PC-9 (cell line): ENCODE results near the gene NXN. TPM values are rescaled to one million over a fixed set of nuclear protein-coding genes. Genes with fewer than 3 reads are reported as not detected.

Source experiments
- BruUV-seq: library from RNA; stranded (reverse); fragments of 400-500 nt; replicated peaks from 2 replicates; lab custom pipeline; 2021; lab: Mats Ljungman, UMichigan
- CTCF ChIA-PET: fragments of 300-600 bp; sonication (Branson Sonifier 250); formaldehyde crosslinking; loops from one replicate; lab custom pipeline; 2022; ENCODE audit warnings: antibody characterized with exemption; lab: Charles Lee
- POLR2A ChIA-PET: fragments of 300-600 bp; sonication (Branson Sonifier 250); formaldehyde crosslinking; loops from one replicate; lab custom pipeline; 2022; ENCODE audit warnings: antibody characterized with exemption; ENCODE audit not compliant: unreplicated experiment; lab: Charles Lee
- DNase-seq, 2 experiments: peaks; one replicate each; pipeline versions ENCODE4 v3.0.0 to v3.0.0-alpha.2; 2015 to 2022; ENCODE audit warnings: mixed read lengths in 1 of 2
- H2AFZ ChIP-seq: fragments of 200-600 bp; sonication (generic); 2 replicates; pipeline ENCODE4 v1.8.1; 2017; ENCODE audit warnings: antibody characterized with exemption
- H3F3A ChIP-seq: fragments of 200-600 bp; sonication (generic); 2 replicates; pipeline ENCODE4 v1.8.1; 2017; ENCODE audit warnings: antibody characterized with exemption, mild to moderate bottlenecking, low read depth; ENCODE audit not compliant: insufficient read depth
- H3K27ac ChIP-seq: fragments of 200-600 bp; sonication (generic); 2 replicates; pipeline ENCODE4 v1.6.1; 2016; ENCODE audit warnings: mixed run types
- H3K27me3 ChIP-seq: fragments of 200-600 bp; sonication (generic); 2 replicates; pipeline ENCODE4 v1.6.1; 2016; ENCODE audit warnings: low read depth, mixed run types; ENCODE audit not compliant: insufficient read depth
- H3K36me3 ChIP-seq: fragments of 200-600 bp; sonication (generic); 2 replicates; pipeline ENCODE4 v1.6.1; 2016; ENCODE audit warnings: low read depth, mixed run types
- H3K4me1 ChIP-seq: fragments of 200-600 bp; sonication (generic); replicated peaks from 2 replicates; pipeline ENCODE4 v1.6.1; 2016; ENCODE audit warnings: mixed run types; ENCODE audit not compliant: insufficient read depth
- H3K4me2 ChIP-seq: fragments of 200-600 bp; sonication (generic); 2 replicates; pipeline ENCODE4 v1.6.1; 2017; ENCODE audit warnings: mixed run types
- H3K4me3 ChIP-seq: fragments of 200-600 bp; sonication (generic); 2 replicates; pipeline ENCODE4 v1.6.1; 2016; ENCODE audit warnings: mixed run types
- H3K79me2 ChIP-seq: fragments of 200-600 bp; sonication (generic); 2 replicates; pipeline ENCODE4 v1.6.1; 2017; ENCODE audit warnings: low read depth, mixed run types
- H3K9me2 ChIP-seq: fragments of 200-600 bp; sonication (generic); 2 replicates; pipeline ENCODE4 v1.8.1; 2017; ENCODE audit warnings: mild to moderate bottlenecking; ENCODE audit not compliant: insufficient read depth
- H3K9me3 ChIP-seq: fragments of 200-600 bp; sonication (generic); 2 replicates; pipeline ENCODE4 v1.8.1; 2016; ENCODE audit warnings: low read depth; ENCODE audit not compliant: insufficient read depth
- H4K20me1 ChIP-seq: fragments of 200-600 bp; sonication (generic); 2 replicates; pipeline ENCODE4 v1.8.1; 2017; ENCODE audit not compliant: insufficient read depth
- CTCF ChIP-seq: fragments of 200-600 bp; sonication (generic); conservative IDR thresholded peaks from 2 replicates; pipeline ENCODE4 v1.6.1; 2017; ENCODE audit warnings: mixed run types, antibody characterized with exemption, mild to moderate bottlenecking, moderate library complexity
- EZH2 ChIP-seq: fragments of 200-600 bp; sonication (generic); IDR thresholded peaks from 2 replicates; pipeline ENCODE4 v1.8.0; 2017; ENCODE audit warnings: antibody characterized with exemption, low read depth
- intact Hi-C: fragments of 100-400 bp; cut with micrococcal nuclease; formaldehyde crosslinking; loops from one replicate; pipeline ENCODE4 v1.10.0; 2022; ENCODE audit not compliant: unreplicated experiment
- total RNA-seq: library from RNA; stranded (reverse); gene quantifications from 2 replicates; pipeline ENCODE4 v1.2.3, GENCODE V29; 2021

NXN gene
- total RNA-seq, 1 experiment from 2014 or later = 59.8 TPM

- CTCF ChIA-PET = interaction anchor here (0.6 to 0.7 kb wide), 2 partner anchors 45 to 362 kb away, joined by 3 to 15 read pairs; no protein-coding TSS in a partner anchor
- Histone ChIP-seq H3K79me2 (peaks cover 35% of the 10 kb centered on the region), H3K27me3 (no peaks in the 10 kb centered on the region), H2AFZ (no peak overlapping the region), H3K27ac (no peak overlapping the region), H3K36me3 (peaks cover 6% of the 10 kb centered on the region; the same call in 1 of the 2 replicates), H3K4me2 (no peak overlapping the region), H3F3A (peaks cover 22% of the 10 kb centered on the region), H3K9me2 (no peaks in the 10 kb centered on the region), H3K4me3 (no peak overlapping the region), H4K20me1 (no peaks in the 10 kb centered on the region), H3K9me3 (no peaks in the 10 kb centered on the region; the same call in 1 of the 2 replicates), H3K4me1 (peaks cover 18% of the 10 kb centered on the region)
- DNase-seq = no peak
- intact Hi-C loops = loop anchor here (2.0 kb wide), 1 partner anchor 39 kb away; the partner anchor contains the start of gene VPS53
- no peak for TF ChIP-seq EZH2
- no peak for TF ChIP-seq CTCF
- no TSS peak for BruUV-seq
- POLR2A ChIA-PET = no interaction called here
These were observed 226.2 kb downstream of the NXN start for GRCh38 chr17:753418-753817.

GRCh38 chr17:752620-753219, 226.9 kb downstream of the NXN start:
- Histone ChIP-seq H3K4me1 (peaks cover 18% of the 10 kb centered on the region), H3K9me2 (no peaks in the 10 kb centered on the region), H3K4me3 (peak overlapping the region; percentile 74), H3K79me2 (peaks cover 42% of the 10 kb centered on the region), H4K20me1 (peaks cover 6% of the 10 kb centered on the region; the same call in 1 of the 2 replicates), H3K27me3 (no peaks in the 10 kb centered on the region), H3F3A (peaks cover 22% of the 10 kb centered on the region), H3K27ac (no peak overlapping the region), H2AFZ (peak overlapping the region; percentile 100), H3K4me2 (peak overlapping the region; percentile 89), H3K36me3 (peaks cover 12% of the 10 kb centered on the region; the same call in 1 of the 2 replicates), H3K9me3 (no peaks in the 10 kb centered on the region; the same call in 1 of the 2 replicates)
- DNase-seq = peak in 1 of 2 experiments; percentile 8
- TF ChIP-seq EZH2 (no peak), CTCF (no peak)
- intact Hi-C loops = loop anchor here (1.0 to 2.0 kb wide), 2 partner anchors 38 to 340 kb away; partner anchors contain the start of gene VPS53
- TSS peak; percentile 53 for BruUV-seq
- ChIA-PET CTCF (interaction anchor here (0.6 to 0.7 kb wide), 4 partner anchors 46 to 361 kb away, joined by 3 to 17 read pairs (median 10); partner anchors contain the start of gene TIMM22), POLR2A (interaction anchor here (0.6 kb wide), 2 partner anchors 9 to 133 kb away, joined by 9 to 14 read pairs; no protein-coding TSS in a partner anchor)

- H3F3A ChIP-seq = peaks cover 22% of the 10 kb centered on the region
- H3K4me1 ChIP-seq = peaks cover 18% of the 10 kb centered on the region
- POLR2A ChIA-PET = interaction anchor here (0.6 kb wide), 2 partner anchors 9 to 134 kb away, joined by 9 to 14 read pairs; no protein-coding TSS in a partner anchor
- peak within 1 kb of the TSS; percentile 89 for H3K4me2 ChIP-seq
- TF ChIP-seq CTCF (peak; percentile 92), EZH2 (no peak)
- H3K27me3 ChIP-seq = no peaks in the 10 kb centered on the region
- H3K9me2 ChIP-seq = no peaks in the 10 kb centered on the region
- peak within 1 kb of the TSS; percentile 51 for H3K27ac ChIP-seq
- H3K36me3 ChIP-seq = peaks cover 18% of the 10 kb centered on the region; the same call in 1 of the 2 replicates
- peaks cover 48% of the 10 kb centered on the region for H3K79me2 ChIP-seq
- H3K4me3 ChIP-seq = peak within 1 kb of the TSS; percentile 74
- CTCF ChIA-PET = interaction anchor here (0.6 to 0.7 kb wide), 2 partner anchors 177 to 245 kb away, joined by 4 to 17 read pairs; partner anchors contain the start of gene TIMM22
- H3K9me3 ChIP-seq = no peaks in the 10 kb centered on the region; the same call in 1 of the 2 replicates
- BruUV-seq = no TSS peak
- H4K20me1 ChIP-seq = peaks cover 11% of the 10 kb centered on the region
- DNase-seq = peak; percentile 68 to 97
- intact Hi-C loops = loop anchor here (1.0 to 2.0 kb wide), 2 partner anchors 37 to 340 kb away; partner anchors contain the start of gene VPS53
- H2AFZ ChIP-seq = peak within 1 kb of the TSS; percentile 100
These were observed 227.5 kb downstream of the NXN start, which contains the start of gene GEMIN4 for GRCh38 chr17:752002-752619. GEMIN4 (minus strand) TSS chr17:752264; CDS start chr17:752142, 122 bp downstream.
